Measurements from ENCODE around the gene AASS. TPM values are rescaled to one million over a fixed set of nuclear protein-coding genes. Genes with fewer than 3 reads are reported as not detected.
A peak's percentile ranks its signal among the peaks of the same experiment; 100 is the strongest.

The AASS gene
- total and polyA plus RNA-seq, 2 of the 8 experiments (the other 6 are each of a cell fraction or from before 2014, with no cell fraction given) = 203 to 394 TPM

GRCh38 chr7:122072272-122072671, 71.8 kb downstream of the AASS start:
- Histone ChIP-seq H4K5ac (ENCODE audit: insufficient read length, low read depth, low read length) (no peak overlapping the region), H4K8ac (ENCODE audit: extremely low read depth, insufficient read depth, low read length) (no peak overlapping the region), H3K4me2 (ENCODE audit: insufficient read depth in 1 of 2, low read depth in 2 of 2, low read length in 2 of 2) (no peak overlapping the region), H3K27me3 (replicated peaks in 1 of 4; ENCODE audit: control insufficient read depth in 3 of 4, extremely low read depth in 1 of 4, insufficient read depth in 3 of 4, low read length in 3 of 4) (no peaks in the 10 kb centered on the region), H3K9me3 (ENCODE audit: insufficient read depth in 2 of 2, low read depth in 1 of 2, low read length in 1 of 2) (no peaks in the 10 kb centered on the region), H3K4me1 (replicated peaks in 1 of 4; ENCODE audit: control insufficient read depth in 3 of 4, insufficient read depth in 4 of 4, low read length in 3 of 4) (no peaks in the 10 kb centered on the region; a peak in 1 of 7 replicates), H2AFZ (ENCODE audit: low read length) (no peak overlapping the region), H2BK120ac (replicated peaks; ENCODE audit: low read depth, low read length) (no peak overlapping the region), H3K56ac (replicated peaks; ENCODE audit: insufficient read length, low read depth, low read length) (no peak overlapping the region), H3K79me1 (ENCODE audit: low read depth, low read length) (no peaks in the 10 kb centered on the region), H3K14ac (ENCODE audit: insufficient read length) (no peak overlapping the region), H3K79me2 (ENCODE audit: control insufficient read depth in 1 of 2, insufficient read depth in 2 of 2, low read length in 2 of 2) (no peaks in the 10 kb centered on the region), H4K20me1 (replicated peaks in 1 of 2; ENCODE audit: control insufficient read depth in 1 of 2, insufficient read depth in 2 of 2, low read length in 2 of 2) (no peaks in the 10 kb centered on the region), H4K91ac (replicated peaks; ENCODE audit: insufficient read length, low read length) (no peak overlapping the region), H3K27ac (ENCODE audit: low read depth, low read length) (no peak overlapping the region), H2BK5ac (ENCODE audit: low read depth, low read length) (no peak overlapping the region), H2AK5ac (ENCODE audit: low read depth, low read length) (no peak overlapping the region), H2BK15ac (ENCODE audit: low read length) (no peak overlapping the region), H3K23ac (ENCODE audit: insufficient read length) (no peak overlapping the region), H2BK12ac (ENCODE audit: low read depth, low read length) (no peak overlapping the region), H2BK20ac (ENCODE audit: low read length) (no peak overlapping the region), H3K18ac (ENCODE audit: extremely low read depth, low read length) (no peak overlapping the region), H3K23me2 (ENCODE audit: low read depth, low read length) (no peaks in the 10 kb centered on the region), H3K36me3 (ENCODE audit: control insufficient read depth in 2 of 4, insufficient read depth in 4 of 4, low read length in 3 of 4) (peaks cover 5 to 35% (median 17%) of the 10 kb centered on the region in 4 experiments; a peak in 6 of 8 replicates), H3K4me3 (ENCODE audit: extremely low read depth in 1 of 4, insufficient read depth in 2 of 4, low read depth in 3 of 4, low read length in 4 of 4) (no peak overlapping the region), H3K4ac (replicated peaks; ENCODE audit: insufficient read length, low read depth, low read length) (no peak overlapping the region), H3K9ac (replicated peaks in 1 of 4; ENCODE audit: extremely low read depth in 1 of 4, low read depth in 3 of 4, low read length in 3 of 4) (no peak overlapping the region)
- DNase-seq (ENCODE audit: low read depth in 1 of 2, low spot score in 2 of 2) (no peak), FAIRE-seq (no peak)
- ChIA-PET CTCF (ENCODE audit: partially characterized antibody) (no interaction called here), POLR2A (ENCODE audit: partially characterized antibody) (interaction anchor here (0.6 to 1.5 kb wide), 5 partner anchors 9 to 35 kb away, joined by 3 to 7 read pairs (median 5); no protein-coding TSS in a partner anchor)
- TF ChIP-seq POLR2A (IDR thresholded peaks at IDR 0.05; ENCODE audit: control extremely low read depth in 1 of 2, low read depth in 2 of 2, low read length in 2 of 2) (peak in 1 of 2 experiments; percentile 27; a peak in 1 of 3 replicates), POLR2AphosphoS5 (IDR thresholded peaks at IDR 0.05; ENCODE audit: low read depth, low read length) (peak; percentile 17; the same call in 1 of the 2 replicates), CHD1 (IDR thresholded peaks at IDR 0.05; ENCODE audit: low read depth, low read length) (no peak), FOSL1 (IDR thresholded peaks at IDR 0.05; ENCODE audit: insufficient read depth, low read depth, low read length) (no peak), KDM4A (IDR thresholded peaks at IDR 0.05; ENCODE audit: low read depth, low read length, severe bottlenecking) (no peak), SP1 (IDR thresholded peaks at IDR 0.05; ENCODE audit: low read depth, low read length) (no peak)
- 98% methylated on average over 2 of the region's 2 CpGs; no CpG with 5 or more reads in 1 of the 2 experiments for WGBS, 2 experiments (ENCODE audit: extremely low coverage in 1 of 2, insufficient coverage in 1 of 2, insufficient read length in 1 of 2, insufficient replicate concordance in 2 of 2, low coverage in 1 of 2, low lambda C conversion rate in 2 of 2, missing lambda C conversion rate in 1 of 2)

Measured in H1 (cell line).